Measurements from ENCODE around the gene GLTP. TPM values are rescaled to one million over a fixed set of nuclear protein-coding genes. Genes with fewer than 3 reads are reported as not detected.

GLTP gene
- total RNA-seq, 1 donor from 2014 or later = 51.0 TPM

- ATAC-seq = no peak
- intact Hi-C loops (cut with DNase I) = no loop called here
- DNase-seq (ENCODE audit: low spot score) = no peak
These were observed 68.7 kb downstream of the GLTP start for GRCh38 chr12:109811624-109811995.

DNA sequence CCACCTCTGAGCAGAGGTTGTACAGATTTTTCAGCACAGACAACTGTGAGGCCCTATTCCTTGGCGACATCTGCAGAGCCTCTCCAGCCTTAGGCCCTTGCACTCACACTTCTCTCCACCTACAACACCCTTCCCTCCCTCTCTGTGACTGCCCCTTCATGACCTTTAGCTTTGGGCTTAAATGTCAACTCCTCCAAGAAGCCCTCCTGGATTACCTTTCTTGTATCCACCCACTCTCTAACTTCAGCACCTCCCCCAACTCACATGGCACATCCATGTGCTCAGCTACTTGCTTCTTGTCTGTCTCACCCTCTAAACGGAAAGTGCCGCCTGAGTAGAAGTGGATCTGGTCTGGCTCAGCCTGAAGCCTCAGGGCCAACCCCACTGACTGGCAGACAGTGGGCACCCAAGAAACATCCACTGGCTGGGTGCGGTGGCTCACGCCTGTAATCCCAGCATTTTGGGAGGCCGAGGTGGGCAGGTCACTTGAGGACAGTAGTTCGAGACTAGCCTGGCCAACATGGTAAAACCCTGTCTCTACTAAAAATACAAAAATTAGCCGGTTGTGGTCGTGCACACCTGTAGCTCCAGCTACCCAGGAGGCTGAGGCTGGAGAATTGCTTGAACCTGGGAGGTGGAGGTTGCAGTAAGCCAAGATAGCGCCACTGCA is 69.3 kb downstream of the GLTP start:
- no peak for DNase-seq (ENCODE audit: low spot score)
- intact Hi-C loops (cut with DNase I) = no loop called here
- ATAC-seq = no peak

GRCh38 chr12:109808876-109809646 is 71.3 kb downstream of the GLTP start:
- no peak for DNase-seq (ENCODE audit: low spot score)
- no peak for ATAC-seq
- intact Hi-C loops (cut with DNase I) = loop anchor here (5.0 kb wide), 1 partner anchor 73 kb away; the partner anchor contains the start of gene GLTP

DNA sequence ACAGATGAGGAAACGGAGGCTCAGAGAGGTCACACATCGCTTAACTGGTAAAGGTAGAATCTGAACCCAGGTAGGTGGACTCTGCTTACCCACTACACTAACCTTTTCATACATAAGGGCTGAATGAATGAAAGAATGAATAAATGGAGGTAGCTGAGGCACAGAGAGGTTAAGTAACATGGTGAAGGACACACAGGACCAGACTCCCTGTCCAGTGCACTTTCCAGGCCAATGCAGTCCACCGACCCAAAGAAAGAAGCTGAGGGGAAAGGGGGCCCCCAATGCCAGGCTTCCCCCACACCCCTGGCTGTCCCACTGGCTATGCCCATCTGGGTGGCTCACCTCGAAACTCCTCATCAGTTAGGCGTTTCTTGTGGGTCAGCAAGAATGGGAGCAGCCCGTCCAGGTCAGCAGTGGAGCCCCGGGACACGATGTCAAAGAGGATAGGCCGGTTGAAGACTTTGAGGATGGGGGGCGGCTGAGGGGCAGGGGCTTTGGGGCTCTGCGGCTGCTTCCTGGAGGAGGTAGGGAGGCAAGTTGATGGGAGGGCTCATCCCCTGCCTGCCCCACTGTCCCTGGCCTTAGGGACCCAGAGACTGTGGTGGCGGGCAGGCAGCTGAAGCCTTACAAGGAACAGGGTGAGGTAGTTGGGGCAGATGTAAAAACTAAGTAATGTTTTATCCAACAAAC is 72.2 kb downstream of the GLTP start:
- intact Hi-C loops (cut with DNase I) = loop anchor here (5.0 kb wide), 1 partner anchor 74 kb away; the partner anchor contains the start of gene GLTP
- ATAC-seq = no peak
- no peak for DNase-seq (ENCODE audit: low spot score)

- ATAC-seq = peak; percentile 93
- intact Hi-C loops (cut with DNase I) = loop anchor here (5.0 kb wide), 1 partner anchor 77 kb away; the partner anchor contains the start of gene GLTP
- peak; percentile 83 for DNase-seq (ENCODE audit: low spot score)
These were observed 75.2 kb downstream of the GLTP start for GRCh38 chr12:109804820-109805761.

- intact Hi-C loops (cut with DNase I) = no loop called here
- DNase-seq (ENCODE audit: low spot score) = no peak
These were observed 76.7 kb downstream of the GLTP start for GRCh38 chr12:109803678-109804077.

GRCh38 chr12:109802828-109803227 is 77.5 kb downstream of the GLTP start:
- intact Hi-C loops (cut with DNase I) = no loop called here

More at GRCh38 chr12:109803678-109804077, 76.7 kb downstream of the GLTP start:
- no peak for ATAC-seq

More at GRCh38 chr12:109802828-109803227, 77.5 kb downstream of the GLTP start:
- no peak for ATAC-seq
- DNase-seq (ENCODE audit: low spot score) = no peak

Small RNAs within 50 kb of the gene (microRNA-seq; reads per million reads assigned to microRNA genes)
- gene MIR4497 = not detected

Other genes starting within 250 kb of the GLTP start
- 4.7 TPM for gene FAM222A, start 166.7 kb downstream of the GLTP start, total RNA-seq
- gene TRPV4, start 47.1 kb downstream of the GLTP start, total RNA-seq = 1.3 TPM
- 26.7 TPM for gene TCHP, start 19.7 kb upstream of the GLTP start, total RNA-seq
- 66.6 TPM for gene GIT2, start 115.8 kb upstream of the GLTP start, total RNA-seq
- gene ANKRD13A, start 118.9 kb upstream of the GLTP start, total RNA-seq = 41.1 TPM
- 40.3 TPM for gene C12orf76, start 168.0 kb upstream of the GLTP start, total RNA-seq
- gene IFT81, start 243.8 kb upstream of the GLTP start, total RNA-seq = 17.3 TPM